Activated CD8-positive, alpha-beta memory T cell treated with anti-CD3 and anti-CD28 coated beads, Interleukin-2, amount 50 U/mL, for 1 hour (primary cell): Measurements from ENCODE around the gene NEDD9.

Experiments
- DNase-seq: peaks from one replicate; pipeline ENCODE4 v3.0.0-alpha.2; 2020; ENCODE audit errors: extremely low read depth

The NEDD9 gene

DNA sequence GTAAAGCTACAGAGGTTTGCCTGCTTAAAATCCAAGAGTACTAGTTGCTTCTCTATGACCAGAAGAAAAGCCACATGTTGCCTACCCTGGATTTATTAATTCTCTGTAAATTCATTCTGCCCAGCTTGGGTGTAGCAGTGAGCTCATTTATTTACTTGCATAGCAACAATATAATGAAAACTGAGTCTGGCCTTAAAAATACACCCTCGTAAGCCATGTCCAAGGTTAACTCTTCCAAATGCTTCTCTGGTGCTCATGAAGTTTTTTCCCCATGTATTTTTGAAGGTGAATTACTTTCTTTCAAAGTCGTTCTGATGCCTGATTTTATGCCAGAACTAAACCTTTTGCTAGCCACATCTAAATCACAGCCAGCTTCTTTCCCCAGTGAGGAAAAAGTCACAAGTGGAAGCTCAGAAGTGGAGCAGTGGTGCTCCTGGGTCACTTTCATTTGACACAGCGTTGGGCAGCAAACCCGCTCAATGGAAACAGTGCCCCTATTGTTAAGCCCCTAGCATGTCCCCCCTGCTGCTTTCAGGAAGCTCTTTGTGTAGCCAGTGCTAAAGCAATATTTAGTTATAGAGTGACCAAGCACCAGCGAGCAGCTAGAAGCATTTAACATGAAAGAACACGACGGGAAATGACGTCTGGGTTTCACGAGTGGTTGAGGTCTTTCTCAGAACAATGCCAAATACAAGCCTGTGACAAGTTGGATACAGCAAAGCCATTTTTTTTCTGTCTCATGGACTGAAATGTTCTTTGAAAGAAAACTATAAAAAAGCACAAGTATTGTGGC, 29.8 kb downstream of the NEDD9 start:
- no peak for DNase-seq

- DNase-seq = no peak
Observed at GRCh38 chr6:11201772-11202512, 30.5 kb downstream of the NEDD9 start.

DNA sequence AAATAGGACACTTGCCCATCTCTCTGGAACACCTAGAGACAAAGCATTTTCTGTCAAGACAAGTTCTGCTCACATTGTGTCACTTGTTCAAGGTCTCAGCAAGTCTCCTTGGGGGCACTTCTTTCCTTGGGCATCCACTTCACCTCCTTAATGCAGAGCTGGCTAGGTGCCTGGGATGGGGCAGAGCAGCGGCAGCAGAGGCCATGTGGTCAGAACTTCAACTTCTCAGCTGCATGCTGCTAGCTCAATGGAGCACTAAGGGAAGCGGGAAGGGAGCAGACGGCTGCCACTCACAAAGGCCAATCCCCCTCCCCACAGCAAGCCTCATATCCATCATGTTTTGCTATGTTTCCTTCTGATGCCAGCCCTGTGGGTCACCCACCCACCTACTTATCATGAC, 31.5 kb downstream of the NEDD9 start:
- DNase-seq = no peak

DNA sequence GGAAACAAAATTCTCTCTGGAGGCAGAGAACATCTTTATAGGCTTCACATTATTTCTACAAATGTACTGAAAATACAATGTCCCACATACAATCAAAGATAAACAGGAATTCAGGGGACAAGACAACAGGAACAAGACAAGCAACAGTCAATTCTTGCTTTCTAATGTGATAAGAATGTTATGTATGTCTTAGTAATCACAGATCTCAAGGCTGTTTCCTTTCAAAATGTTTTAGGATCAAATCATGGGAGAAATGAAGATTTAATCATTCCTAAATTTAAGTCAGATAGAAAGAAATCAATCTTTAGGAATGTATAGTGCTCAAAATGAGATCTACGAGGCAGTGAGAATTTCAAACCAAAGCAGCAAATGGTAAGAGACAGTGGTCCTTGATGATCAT, 32.1 kb downstream of the NEDD9 start:
- no peak for DNase-seq

DNA sequence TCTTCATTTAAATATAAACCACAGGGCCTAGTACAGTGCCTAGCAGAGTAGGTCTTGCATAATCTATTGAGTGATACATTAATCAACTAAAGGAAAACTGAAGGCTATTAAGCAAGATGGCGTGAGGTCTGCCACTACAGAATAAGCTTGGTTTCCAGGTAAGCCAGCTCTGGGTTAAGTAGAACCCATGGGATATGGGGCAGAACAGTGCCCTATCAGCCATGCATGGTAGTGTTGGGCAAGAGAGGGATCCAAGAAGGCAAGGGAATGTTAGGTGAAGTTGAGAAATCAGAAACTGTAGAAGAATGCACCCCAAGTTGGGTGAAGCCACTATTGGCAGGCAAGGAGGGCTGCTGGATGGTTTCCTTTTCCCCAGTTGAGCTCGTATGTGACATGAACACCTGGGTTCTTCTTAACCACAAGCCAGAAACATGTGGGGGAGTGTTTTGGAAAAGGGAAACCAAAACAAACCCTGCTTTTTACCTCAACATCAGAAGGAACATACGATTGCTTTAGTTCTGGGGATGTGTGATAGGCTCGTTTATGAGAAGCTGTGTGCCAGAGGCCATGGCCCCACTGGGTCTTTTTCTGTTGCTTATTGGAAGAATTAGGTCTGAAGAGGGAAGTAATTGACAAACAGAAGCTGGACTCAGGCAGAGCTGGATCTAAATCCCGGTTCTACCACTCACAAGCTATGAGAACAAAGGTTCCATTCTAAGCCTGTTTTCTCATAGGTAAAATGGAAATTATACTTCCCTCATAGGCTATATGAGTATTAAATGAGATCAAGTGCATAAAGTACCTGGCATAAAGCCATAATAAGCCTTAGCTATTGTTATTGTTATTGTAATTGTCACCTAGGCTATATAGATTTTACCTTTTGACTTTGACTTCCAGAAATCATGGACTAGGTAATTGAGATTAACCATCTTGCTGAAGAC, 33.5 kb downstream of the NEDD9 start:
- DNase-seq = no peak

DNA sequence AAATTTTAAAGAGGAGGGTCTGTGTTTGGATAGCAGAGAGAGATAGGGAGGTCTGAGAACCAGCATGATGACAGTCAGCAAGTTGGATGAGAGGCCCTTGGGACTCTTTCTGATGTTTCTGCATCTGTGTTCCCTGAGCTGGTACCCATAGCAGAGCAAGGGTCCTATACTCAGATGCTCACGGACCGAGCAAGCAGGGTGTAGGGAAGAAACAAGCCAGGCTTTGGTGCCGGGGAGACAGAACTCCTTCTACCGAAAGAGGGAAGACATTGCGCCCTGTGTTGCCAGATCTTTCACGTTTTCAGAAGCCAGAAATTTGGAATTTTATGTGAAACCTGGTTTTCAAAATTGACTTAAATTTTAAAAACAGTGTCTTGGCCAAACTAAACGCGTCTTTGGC, 34.6 kb downstream of the NEDD9 start:
- DNase-seq = no peak

- no peak for DNase-seq
Observed at GRCh38 chr6:11197175-11197536, 35.3 kb downstream of the NEDD9 start.

DNA sequence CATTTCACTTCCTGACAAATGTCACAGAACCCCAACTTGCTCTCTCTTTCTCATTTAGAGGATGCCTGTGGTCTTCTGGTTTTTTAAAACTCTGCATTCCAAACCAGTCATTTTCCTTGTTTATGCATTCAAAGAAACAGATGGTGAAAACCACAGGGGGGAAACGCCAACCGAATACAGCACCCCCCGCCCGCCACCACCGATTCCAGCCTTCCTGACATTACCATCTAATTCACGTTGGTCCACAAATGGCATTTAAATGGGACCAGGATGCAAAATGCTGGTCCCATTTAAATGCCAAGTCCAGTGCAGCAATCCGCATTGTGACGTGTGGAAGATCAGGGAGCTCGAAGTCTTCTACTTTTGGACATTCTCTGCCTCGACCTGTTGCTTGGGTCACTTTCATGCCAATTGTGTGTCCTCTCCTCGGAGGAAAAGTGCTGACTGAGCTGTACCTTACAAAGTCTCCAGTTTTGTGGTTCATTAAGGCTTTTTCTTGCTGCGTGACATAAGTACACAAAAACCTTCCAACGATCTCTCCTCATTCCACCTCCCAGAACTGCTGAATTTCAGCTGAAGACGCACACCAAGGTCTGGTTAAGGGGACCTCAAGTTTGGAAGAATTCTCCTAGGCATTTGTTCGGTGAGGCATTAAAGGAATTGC, 35.8 kb downstream of the NEDD9 start:
- no peak for DNase-seq

GRCh38 chr6:11194356-11195218, 37.9 kb downstream of the NEDD9 start:
- no peak for DNase-seq

GRCh38 chr6:11193434-11193833, 39.0 kb downstream of the NEDD9 start:
- DNase-seq = no peak

DNA sequence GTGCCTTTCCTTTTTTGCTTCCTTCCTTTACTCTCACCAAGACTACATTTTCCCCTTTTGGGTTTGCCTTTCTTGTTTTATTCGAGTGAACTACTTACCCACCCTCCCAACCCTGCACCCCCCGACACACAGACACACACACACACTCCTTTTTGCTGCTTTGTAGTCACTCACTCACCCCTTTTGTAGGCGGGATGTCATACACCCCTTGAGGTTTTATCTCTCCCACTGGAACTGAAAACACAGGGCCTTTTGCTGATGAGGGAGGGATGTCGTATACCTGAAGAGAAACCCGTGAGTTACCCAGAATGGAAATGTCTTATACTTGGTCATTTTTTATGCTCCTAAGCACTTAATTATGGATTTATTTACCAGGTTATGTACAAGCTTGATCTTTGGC, 40.3 kb downstream of the NEDD9 start:
- no peak for DNase-seq

DNA sequence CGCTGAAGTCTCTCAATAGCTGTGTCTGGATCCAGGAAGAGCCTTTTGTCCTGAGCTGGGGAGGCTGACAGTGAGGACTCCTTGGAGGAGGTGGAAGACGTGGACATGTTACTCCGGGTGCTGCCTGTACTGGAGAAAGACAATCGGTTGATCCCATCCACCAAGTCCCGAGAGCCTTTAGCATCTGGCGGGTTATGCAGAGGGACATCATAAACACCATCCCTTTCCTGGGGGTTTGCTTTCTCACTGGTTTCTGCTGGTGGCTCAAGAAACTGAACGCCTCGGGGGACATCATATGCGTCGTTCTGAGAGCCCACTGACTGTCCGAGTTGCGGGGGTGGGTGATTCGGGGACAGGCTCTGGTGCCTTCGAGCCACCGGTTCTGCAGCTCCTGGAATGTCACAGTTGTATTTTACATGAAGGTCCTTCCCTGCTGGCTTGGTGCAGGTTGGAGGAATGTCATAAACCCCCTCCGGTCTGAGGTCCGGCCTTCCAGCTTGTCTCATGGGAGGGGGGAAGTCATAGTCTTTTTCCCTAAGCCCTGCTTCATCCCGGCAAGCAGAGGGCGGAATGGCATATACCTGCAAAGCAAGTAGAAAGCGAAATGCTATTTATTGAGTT, 41.7 kb downstream of the NEDD9 start:
- DNase-seq = no peak

GRCh38 chr6:11189865-11190624, 42.4 kb downstream of the NEDD9 start:
- DNase-seq = no peak

DNA sequence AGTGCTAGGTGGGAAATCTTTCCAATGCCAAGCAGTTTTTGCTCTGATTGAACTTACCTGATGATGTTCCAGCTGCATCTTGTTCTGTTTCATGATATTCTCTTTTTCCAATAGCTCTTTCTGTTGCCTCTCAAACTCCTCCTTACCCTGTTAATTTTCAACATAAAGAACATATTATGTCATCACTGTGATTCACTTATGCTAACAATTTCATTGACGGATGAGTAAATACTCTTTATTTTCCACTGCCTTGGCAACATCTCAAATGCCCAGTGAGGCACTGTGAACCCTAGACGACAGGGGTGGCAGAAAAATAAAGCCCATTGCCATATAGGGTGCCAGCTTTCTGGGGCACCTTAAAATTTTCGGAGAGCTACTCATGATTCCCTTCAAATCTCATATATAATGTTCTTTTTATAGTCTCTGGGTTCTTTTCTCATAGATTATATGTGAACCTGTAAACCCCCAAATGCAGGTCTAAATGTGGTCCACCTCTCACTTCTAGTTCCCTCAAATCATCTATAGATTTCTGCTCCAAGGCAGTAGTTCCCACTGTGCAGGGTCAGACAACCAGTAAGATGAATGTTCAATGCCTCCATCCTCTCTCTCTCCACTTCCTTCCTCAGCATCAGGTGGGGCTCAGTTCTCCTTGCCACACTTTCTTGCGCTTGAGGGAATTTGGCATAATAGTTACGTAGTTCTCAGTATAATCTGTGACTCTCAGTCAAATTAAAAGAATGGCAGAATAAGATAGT, 44.1 kb downstream of the NEDD9 start:
- DNase-seq = no peak

- DNase-seq = no peak
Observed at GRCh38 chr6:11187301-11187700, 45.2 kb downstream of the NEDD9 start.

DNA sequence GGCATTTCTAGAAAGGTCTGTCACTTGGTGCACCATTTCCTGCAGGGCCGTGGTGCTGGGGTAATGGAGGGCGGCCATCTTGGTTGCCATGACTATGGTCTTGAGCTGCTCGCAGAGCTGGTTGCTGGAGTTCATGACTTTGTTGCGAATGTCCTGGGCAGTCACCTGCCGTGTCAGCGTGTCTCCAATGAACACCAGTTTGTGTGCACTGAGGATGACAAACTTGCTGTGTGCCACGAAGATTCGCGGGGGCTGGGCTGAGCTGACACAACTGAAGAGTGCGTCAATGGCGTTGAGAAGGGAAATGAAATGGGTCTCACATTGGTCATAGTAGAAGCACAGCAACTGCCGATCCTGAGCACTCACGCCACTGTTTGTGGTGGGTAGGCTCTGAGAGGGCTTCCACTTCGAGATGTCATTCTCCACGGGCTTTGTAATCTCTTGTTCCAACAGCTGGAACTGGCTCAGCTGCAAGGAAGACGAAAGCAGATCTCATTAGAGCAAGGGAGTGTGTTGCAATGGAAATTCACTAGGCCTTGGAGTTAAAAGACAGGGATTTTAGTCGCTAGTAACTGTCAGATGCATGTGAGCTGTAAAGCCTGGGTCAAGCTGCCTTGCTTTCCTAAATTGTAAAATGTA, 47.1 kb downstream of the NEDD9 start:
- no peak for DNase-seq

- no peak for DNase-seq
Observed at GRCh38 chr6:11183761-11184362, 48.6 kb downstream of the NEDD9 start.
